Cerebellar cortex (tissue), 1 donor: ENCODE measurements around the gene SYTL3.

Experiments
- DNase-seq: peaks from one replicate; pipeline ENCODE4 v3.0.0-alpha.2; 2015; ENCODE audit warnings: low spot score

The SYTL3 gene

DNA sequence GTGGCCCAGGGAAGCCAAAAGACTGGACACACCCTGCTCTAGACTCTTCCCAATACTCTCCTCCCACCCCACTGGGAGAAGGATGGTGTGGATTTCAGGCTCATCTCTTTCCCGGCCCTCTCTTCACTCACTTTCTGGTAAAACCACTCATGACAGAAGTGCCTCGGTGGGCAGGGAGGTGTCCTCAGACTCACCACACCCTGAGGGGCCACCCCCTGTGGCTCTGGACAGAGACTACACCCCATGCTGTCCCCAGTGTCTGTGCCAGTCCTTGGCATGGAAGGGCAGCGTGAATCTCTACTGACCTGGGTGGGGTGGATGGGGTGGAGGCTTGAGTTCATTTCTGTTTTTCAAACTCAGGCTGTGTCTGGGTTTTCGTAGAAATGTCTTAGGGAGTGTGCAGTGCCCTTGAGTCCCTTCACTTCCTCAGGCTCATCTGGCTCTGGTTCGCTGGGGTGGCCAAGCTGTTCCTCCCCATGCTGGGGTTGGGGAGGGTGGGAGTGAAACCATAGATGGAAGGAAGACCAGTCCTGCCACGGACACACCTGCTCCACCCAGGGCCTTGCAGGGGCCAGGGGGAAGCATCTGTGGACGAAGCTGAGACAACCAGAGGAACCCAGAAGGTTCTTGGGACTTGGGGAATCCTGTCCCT is 110.2 kb downstream of the SYTL3 start:
- no peak for DNase-seq

DNA sequence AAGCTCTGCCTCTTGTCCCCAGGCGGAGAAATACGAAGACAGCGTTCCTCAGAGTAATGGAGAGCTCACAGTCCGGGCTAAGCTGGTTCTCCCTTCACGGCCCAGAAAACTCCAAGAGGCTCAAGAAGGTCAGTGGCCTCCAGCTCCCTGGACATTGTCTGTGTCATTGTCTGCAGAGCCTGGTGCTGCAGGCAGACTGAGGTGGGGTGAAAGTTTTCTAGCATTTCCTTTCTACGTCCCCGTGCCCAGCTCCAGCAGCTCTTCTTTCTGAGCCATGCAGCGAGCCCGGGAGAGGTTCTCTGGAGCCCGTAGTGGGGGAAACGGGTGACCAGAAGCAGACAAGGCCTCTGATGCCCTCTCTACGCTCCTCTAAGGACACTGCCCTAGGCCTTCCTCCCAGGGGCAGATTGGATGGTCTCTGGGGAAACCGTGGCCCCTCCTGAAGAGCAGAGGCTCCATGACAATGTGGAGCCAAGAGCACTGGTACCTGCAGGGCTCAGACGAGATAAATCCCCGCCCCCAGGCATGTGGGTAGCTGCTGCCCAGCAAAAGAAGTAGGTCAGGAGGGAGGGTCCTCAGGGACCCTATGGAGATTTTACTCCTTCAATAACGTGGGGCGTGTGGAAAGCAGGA is 110.9 kb downstream of the SYTL3 start:
- no peak for DNase-seq

DNA sequence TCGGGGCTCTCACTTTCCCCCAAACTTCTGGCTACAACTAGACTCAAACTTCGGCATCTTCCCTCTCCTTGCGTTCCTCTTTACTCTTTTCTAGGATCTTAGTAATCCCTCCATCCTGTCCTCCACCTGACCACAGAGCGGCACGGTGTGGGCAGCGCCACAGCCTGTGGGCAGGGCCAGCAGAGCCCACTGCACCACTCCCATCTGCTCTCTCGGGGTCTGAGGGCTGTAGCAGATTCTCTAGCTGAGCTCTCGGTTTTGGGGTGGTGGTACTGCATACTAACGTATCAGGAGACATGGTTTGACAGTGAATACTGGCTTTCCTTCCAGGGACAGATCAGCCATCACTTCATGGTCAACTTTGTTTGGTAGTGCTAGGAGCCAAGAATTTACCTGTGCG is 111.9 kb downstream of the SYTL3 start:
- DNase-seq: no peak

DNA sequence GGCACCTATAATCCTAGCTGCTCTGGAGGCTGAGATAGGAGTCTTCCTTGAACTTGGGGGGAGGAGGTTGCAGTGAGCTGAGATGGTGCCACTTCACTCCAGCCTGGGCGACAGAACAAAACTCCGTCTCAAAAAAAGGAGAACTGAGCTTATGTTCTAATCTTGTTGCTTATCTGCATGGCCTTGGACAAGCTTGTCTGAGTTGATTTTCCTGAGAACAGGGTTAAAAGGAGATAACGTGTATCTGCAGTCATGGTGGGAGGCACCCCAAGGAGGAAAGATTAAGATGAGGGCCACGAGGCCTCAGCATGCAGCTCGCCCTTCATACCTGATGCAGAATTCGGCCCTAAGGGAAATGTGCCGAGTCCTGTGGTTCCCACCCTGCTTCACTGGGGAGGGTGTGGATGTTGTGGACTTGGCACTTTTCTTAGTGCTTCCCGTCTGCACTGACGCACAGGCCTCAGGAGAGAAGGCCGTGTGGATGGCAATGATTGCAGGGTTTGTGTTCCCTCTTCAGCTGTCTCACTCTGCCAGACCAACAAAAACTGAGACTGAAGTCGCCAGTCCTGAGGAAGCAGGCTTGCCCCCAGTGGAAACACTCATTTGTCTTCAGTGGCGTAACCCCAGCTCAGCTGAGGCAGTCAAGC is 113.1 kb downstream of the SYTL3 start:
- no peak for DNase-seq

DNA sequence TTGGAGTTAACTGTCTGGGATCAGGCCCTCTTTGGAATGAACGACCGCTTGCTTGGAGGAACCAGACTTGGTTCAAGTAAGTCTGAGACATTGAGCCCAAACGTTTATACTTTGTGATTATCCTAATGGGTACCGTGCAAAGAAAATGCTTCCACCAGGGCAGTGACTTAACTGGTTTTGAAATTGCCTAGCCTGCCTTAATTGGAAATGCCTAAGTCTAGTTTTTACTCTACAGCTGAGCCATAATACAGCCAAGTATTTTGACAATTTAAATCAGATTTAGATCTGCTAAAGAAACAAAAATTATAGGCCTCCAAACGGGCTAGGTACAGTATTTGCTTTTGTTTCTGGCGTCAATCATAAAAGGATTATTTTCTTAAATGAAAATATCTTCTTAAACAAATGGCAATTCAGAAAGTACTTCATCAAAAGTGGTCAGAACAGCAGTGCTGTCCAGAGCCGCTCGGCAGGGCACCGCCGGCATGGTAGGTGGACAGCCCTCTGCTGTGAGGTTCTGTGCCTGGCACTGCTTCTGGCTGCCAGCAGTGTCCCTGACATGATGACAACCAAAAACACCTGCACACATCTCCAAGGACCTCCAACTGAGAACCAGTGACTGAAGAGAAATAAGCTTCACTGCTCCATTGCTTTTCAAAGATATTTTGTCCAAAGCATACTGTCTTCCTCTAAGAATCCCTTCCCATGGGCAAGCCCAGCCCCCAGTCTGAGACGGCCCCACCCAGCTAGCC is 113.8 kb downstream of the SYTL3 start:
- no peak for DNase-seq

DNA sequence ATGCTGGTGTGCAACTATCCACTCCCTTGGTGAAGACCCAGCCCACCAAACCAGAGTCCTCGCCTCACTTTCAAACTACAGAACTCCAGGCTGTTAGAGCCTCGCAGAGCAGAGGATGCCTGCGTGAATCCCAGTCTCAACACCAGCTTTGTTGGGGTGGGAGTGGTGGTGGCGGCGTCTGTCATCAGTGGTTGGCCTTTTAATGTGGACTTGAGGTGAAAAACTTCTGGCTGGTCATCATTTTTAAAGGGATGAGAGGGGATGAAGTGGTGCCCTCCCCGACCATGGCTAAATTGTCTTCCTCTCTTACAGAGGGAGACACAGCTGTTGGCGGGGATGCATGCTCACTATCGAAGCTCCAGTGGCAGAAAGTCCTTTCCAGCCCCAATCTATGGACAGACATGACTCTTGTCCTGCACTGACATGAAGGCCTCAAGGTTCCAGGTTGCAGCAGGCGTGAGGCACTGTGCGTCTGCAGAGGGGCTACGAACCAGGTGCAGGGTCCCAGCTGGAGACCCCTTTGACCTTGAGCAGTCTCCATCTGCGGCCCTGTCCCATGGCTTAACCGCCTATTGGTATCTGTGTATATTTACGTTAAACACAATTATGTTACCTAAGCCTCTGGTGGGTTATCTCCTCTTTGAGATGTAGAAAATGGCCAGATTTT is 114.5 kb downstream of the SYTL3 start:
- DNase-seq: no peak

DNA sequence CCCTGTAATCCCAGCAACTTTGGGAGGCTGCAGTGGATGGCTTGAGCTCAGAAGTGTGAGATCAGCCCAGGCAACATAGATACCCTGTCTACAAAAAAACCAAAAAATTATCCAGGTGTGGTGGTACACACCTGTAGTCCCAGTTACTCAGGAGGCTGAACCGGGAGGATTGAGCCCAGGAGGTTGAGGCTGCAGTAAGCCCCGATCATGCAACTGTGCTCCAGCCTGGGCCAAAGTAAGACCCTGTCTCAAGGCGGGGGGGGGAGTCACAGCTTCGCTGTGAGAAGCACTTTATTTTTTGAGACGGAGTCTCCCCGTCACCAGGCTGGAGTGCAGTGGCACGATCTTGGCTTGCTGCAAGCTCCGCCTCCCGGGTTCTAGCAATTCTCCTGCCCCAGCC is 115.1 kb downstream of the SYTL3 start:
- no peak for DNase-seq

DNA sequence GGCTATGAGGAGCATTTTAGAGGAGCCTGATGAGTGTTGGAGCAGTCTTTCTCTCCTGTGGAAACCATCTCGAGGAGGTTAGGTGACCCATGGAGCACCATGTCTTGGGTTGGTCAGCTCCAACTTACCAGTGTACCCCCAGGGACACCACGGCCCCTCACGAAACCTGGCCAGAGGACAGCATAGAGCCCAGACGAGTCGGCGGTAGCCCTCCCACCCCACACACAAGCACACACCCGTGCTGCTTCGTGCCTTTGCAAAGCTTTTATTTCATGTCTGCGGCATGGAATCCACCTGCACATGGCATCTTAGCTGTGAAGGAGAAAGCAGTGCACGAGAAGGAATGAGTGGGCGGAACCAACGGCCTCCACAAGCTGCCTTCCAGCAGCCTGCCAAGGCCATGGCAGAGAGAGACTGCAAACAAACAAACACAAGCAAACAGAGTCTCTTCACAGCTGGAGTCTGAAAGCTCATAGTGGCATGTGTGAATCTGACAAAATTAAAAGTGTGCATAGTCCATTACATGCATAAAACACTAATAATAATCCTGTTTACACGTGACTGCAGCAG is 115.7 kb downstream of the SYTL3 start:
- no peak for DNase-seq

DNA sequence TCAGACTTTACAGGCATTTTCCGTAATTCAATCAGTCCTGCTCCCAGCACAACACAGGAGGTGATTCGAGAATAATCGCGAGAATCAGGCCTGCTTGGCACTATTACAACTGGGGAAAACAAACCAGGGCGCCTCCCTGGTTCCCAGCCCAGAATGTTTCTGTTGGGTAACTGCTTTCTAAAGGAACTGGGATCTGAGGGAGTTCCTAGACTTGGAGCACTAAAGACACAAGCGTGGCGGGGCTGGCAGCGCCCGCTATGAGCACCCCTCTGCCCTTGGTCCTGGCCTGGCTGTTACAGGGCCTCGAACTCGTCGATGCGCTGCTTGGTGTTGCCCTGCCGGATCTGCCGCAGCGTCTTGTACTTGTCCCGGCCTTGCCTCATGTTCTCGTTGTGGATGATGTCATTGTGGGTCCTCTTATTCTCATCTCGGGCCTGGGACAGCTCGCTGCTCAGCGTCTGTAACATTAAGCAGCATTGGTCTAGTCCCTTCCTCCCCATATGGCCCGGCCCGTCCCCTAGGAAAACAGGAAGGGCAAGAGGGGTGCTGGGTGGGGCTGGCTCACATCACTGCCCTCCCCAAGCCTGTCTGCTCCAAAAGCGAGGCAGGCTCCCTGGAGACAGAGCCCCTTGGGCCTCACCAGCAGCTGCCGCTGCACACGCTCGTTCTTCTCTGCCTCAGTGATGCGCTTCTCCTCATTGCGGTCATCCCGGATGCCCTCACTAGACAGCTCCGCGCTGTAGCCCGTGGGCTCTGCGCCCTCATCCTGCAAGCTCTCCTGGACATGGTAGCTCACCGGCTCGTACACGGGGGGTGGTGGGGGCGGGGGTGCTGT is 117.0 kb downstream of the SYTL3 start:
- no peak for DNase-seq

DNA sequence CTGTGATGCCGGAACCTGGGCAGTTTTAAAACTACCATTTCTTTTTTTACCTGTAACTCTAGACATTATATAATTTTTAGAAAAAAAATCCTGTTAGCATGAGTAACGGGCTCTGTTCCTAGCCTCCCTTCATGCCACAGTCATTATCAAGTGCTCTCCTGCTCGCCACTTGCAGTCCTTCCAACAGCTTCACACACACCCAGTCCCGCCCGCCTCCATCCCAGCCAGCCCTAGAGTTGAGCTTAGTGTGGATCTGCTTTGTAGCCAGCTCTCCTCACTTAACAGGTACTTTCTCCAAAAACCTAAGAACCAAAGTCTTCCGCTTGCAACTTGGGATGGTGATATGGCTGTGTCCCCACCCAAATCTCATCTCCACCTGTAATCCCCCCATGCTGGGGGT is 117.9 kb downstream of the SYTL3 start:
- DNase-seq: no peak

DNA sequence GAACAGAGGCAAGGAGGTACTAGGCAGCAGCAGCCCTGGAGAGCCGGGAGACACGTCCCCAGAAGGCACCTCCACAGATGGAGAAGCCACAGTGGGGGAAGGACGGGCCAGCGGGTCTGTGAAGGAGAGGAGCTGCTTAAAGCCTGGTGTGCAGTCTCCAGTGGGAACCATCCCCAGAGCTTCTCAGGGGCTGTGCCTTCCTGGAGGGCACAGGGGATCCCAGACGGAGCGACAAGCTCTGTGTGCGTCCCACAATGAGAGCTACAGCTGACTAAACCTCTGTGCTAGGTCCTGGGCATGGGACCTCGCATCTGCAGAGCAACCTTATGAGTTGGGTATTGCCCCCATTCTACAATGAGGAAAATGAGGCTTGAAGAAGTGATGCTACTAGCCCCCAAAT is 118.6 kb downstream of the SYTL3 start:
- DNase-seq: no peak

DNA sequence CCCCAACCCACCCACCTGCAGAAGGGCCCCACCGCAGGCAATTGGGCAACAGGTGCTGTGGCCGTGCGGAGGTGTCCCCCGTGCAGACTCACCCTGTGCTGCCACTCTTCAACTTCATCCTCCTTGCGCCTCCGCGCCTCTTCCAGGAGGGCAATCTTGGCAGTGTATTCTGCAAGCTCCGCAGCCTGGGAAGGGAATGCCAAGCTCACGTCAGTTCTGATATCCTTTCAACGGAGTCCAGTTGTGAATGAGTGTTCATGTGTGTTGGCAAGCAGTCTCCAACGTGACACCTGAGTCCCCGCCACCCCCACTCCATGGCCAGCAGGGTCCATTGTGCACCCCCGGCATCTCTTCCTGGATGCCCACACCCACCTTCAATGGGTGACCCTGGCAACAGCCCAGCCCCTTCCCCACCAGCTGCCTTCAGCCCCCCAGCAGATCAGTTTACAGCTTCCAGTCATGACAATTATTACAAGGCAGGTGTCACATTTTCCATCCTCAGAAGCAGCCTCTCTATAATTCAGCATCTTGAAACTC is 119.4 kb downstream of the SYTL3 start:
- no peak for DNase-seq

DNA sequence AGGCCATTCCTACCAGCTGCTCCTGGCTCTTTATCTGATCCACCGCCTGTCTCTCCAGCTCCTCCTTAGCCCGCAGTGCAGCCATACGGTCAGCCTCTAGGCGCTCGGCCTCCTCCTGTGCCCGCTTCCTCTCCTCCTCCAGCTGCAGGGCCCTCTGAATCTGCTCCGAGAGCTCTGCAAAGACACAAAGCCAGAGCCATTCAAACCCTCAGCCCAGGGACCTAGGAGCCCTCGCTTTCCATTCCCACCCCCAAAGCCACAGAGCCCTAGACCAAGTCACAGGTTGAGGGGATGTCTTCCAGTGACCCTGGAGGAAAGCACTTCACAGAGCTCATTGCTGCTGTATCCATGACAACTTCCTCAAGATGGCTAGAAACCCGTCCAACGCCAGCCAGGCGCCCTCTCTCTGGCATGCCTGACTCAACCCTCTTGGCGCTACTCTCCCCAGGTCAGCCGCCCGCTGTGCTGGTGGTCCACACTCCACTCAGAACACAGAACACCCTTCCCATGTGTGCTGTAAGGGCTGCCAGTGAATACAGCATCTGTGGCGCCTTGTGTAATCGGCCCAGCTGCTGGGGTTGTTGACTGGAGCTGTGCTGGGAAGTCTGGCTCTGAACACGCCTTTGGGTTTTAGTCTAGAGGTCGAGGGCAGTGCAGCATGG is 120.0 kb downstream of the SYTL3 start:
- DNase-seq: peak; percentile 42

DNA sequence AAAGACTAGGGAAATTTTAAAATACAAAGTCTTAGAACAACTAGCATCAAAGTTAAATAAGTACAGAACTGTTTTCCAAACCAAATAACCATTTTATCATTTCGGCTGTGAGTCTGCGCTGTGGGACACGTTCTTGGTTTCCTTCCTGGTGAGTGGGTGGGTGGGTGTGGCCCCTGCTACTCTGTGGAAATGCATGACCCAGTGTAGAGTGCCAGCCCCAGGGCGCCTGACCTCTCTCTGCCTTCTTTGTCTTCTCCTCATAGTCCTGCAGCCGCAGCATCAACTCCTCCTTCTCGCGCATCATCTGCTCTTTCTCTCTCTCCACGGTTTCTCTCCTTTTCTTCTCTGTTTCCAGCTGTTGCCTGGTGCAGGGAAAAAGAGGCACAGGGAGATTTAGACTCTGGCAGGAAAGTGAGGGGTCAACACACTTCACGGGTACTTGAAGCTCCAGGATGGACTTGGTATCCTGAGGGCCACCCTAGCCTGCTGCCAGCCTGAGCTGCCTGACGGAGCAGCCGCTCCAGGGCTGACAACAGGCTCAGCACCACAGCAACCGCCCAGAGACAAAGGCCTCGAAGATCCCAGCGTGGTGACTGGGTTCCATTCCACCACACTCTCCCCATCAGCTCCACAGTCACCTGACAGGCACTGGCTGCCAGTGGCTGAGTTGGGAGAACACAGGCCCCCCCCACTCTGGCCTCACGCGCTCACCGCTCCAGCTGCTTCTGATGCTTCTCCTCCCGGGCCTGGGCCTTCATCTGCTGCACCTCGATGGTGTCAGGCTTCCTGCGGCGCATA is 120.9 kb downstream of the SYTL3 start:
- no peak for DNase-seq

DNA sequence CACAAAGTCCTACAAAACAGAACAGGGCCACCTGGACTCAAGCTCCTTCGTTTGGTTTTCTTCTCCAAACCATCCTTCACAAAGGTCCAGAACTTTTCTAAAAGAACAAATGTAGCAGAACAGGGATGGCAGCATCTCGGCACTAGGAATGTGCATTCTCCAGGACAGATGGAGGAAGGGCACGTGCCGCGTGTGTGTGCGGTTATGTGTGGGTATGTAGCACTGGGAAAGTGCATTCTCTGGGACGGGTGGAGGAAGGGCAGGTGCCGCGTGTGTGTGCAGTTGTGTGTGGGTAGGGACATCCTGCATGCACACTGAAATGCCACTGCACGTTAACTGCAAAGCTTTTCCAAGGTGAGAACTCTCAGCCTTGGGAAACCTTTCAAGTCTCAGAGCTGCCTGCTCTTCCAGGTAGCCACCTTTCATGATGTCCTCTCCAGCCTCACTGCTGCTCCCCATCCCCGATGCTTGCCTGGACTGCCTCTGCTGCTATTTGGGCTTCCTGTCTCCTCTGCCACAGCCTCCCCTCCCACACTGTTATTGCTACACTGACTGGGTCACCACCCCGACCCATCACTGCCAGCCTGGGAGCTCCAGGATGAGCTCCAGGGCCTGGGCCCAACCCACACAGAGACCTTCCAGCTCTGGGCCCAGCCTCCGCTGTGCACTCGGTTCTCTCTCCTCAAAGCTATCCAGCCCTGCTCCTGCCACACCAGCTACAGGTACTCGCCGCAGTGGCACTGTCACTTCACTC is 121.7 kb downstream of the SYTL3 start:
- no peak for DNase-seq

DNA sequence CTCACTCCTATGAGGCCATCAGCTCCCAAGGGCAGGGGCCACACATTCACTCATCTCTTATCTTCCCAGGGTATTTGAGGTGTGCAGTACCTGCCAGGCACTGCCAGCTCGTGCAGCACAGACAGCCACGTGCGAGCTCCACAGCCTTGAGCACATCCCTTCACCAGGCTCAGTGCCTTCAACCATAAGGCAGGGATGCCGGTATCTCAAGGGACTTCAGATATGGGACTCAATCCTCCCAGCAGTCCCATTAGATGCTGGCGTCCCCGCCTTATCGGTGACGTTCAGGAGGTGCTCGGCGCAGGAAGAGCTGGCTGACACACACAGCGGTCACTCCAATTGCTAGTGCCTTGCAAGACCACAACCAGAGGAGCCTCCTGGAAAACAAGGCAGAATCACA is 122.3 kb downstream of the SYTL3 start:
- DNase-seq: no peak

DNA sequence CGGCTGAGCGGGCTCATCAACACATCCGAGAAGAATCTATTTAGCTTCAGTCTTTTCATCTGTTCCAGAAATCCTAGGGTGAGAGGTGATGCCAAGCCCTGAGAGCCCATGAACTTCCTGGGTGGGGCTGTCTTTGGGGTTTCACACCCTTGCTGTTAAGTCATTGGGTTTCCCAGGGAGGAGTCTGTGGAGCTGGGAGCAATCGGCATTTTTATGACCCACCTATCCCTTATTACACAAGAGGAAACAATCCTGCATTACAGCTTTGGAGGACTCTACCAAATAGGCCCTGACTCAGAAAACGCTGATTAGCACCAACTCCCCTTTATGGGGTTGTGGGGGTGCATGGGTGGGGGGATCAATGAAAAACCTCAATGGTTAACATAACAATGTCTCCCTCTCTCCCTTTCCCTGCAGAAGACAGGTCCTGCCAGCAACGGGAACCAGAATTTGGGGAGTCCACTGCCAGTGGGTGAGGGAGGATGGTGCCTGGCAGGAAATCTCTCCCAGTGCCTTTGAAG is 123.1 kb downstream of the SYTL3 start:
- no peak for DNase-seq
